Right lobe of liver (tissue), 6 donors: ENCODE measurements around the gene ADAMTSL2. TPM values are rescaled to one million over a fixed set of nuclear protein-coding genes. Genes with fewer than 3 reads are reported as not detected.

Experiments used
- ATAC-seq, 4 donors: fragments of 200-7000 bp; cut with Tn5 transposase; one replicate each; pipeline ENCODE4 v1.9.1; 2020; ENCODE audit warnings: mild to moderate bottlenecking in 4 of 4, moderate library complexity in 4 of 4
- DNase-seq, 3 donors: peaks; one replicate each; pipeline ENCODE4 v3.0.0-alpha.2; 2020
- H3K27ac ChIP-seq, 3 donors: fragments of 200-600 bp; one replicate each; pipeline ENCODE4 v1.8.0; 2022
- H3K27me3 ChIP-seq, 2 donors: fragments of 200-600 bp; one replicate each; pipeline ENCODE4 v1.8.0; 2022
- H3K36me3 ChIP-seq, 4 donors: fragments of 200-600 bp; sonication (generic) in 1 of 4; one replicate each; pipeline versions ENCODE4 v1.5.1 to v1.8.0; 2017 to 2022; ENCODE audit warnings: control low read depth in 1 of 4
- H3K4me1 ChIP-seq, 4 donors: fragments of 200-600 bp; sonication (generic) in 1 of 4; one replicate each; pipeline versions ENCODE4 v1.5.1 to v1.8.0; 2017 to 2022; ENCODE audit warnings: control low read depth in 1 of 4
- H3K4me3 ChIP-seq, 3 donors: fragments of 200-600 bp; one replicate each; pipeline ENCODE4 v1.8.0; 2022
- H3K9me3 ChIP-seq, 4 donors: fragments of 200-600 bp; sonication (generic) in 1 of 4; one replicate each; pipeline versions ENCODE4 v1.5.1 to v1.8.0; 2017 to 2022; ENCODE audit warnings: control low read depth in 1 of 4
- CTCF ChIP-seq, 4 donors: fragments of 200-600 bp in 3 of 4; fragments of 450-650 bp in 1 of 4; IDR thresholded peaks; one replicate each; pipeline versions ENCODE4 v1.5.1 to v1.8.0; 2016 to 2022; ENCODE audit warnings: antibody characterized with exemption in 4 of 4, mild to moderate bottlenecking in 2 of 4
- POLR2A ChIP-seq: fragments of 450-650 bp; IDR thresholded peaks from one replicate; pipeline ENCODE4 v1.6.1; 2017; ENCODE audit warnings: antibody characterized with exemption, mild to moderate bottlenecking
- WGBS: methylation state at CpG from one replicate; pipeline ENCODE4 v1.1.6; 2018; ENCODE audit warnings: low coverage, low lambda C conversion rate; ENCODE audit not compliant: insufficient coverage; ENCODE audit errors: missing lambda C conversion rate; 5-methylcytosine and 5-hydroxymethylcytosine counted together
- intact Hi-C, 2 donors: fragments of 100-400 bp; cut with DNase I; formaldehyde crosslinking; loops; one replicate each; pipeline versions ENCODE4 v1.11.2 to v1.14.1; 2022
- total RNA-seq, 6 experiments: library from RNA; depleted of rRNA in 2 of 6; stranded (reverse); fragments of >200 nt in 2 of 6; fragmentation: NEBNext Ultra II Directional in 3 of 6; extraction: Animal tissue kit (Norgen Biotek cat#: 25700) in 3 of 6; gene quantifications; one replicate each; pipeline versions ENCODE4 v1.1.0 to v1.2.4, GENCODE V29; 2016 to 2023
- donor health status: DM: no; HTN: yes; CAD: no.
- donor health status: DM: no; HTN: no; CAD: no.
- donor health status: DM: no; HTN: no; CAD: no.
- donor health status: DM: no; HTN: yes; CAD: no.
- donor health status: DM: no; HTN: yes; CAD: no.

ADAMTSL2 gene
- total RNA-seq, 6 experiments from 2014 or later = 9.2 to 24.8 (median 12.7) TPM

DNA sequence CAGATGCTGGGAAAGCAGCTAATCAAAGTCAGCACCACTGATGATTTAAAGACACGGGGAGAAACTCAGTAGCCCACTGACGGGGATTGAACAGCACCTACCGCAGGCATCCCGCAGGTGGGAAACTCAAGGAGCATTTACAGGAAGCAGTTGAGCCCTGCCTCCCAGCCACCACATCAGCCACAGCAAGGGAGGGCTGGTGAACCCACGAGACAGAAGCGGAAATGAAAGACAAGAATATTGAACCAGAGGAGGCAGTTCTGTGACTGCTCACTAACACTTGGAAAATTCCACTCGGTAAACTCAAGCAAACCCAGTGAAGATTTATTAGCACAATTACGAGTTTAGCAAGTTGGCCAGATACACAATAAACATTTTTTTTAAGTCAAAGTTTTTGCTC lies 85.3 kb downstream of the ADAMTSL2 start:
- WGBS = 23% methylated on average over 8 of the region's 8 CpGs
- Histone ChIP-seq H3K4me1 (no peaks in the 10 kb centered on the region), H3K9me3 (no peaks in the 10 kb centered on the region), H3K27me3 (no peaks in the 10 kb centered on the region), H3K36me3 (no peaks in the 10 kb centered on the region), H3K4me3 (no peak overlapping the region), H3K27ac (no peak overlapping the region)
- intact Hi-C loops = no loop called here
- DNase-seq (peak in 1 of 3 donors; percentile 21), ATAC-seq (peak in 3 of 4 donors; percentile 17 to 47 (median 36))
- no peak for TF ChIP-seq CTCF (IDR thresholded peaks at IDR 0.05)
- no peak for TF ChIP-seq POLR2A

DNA sequence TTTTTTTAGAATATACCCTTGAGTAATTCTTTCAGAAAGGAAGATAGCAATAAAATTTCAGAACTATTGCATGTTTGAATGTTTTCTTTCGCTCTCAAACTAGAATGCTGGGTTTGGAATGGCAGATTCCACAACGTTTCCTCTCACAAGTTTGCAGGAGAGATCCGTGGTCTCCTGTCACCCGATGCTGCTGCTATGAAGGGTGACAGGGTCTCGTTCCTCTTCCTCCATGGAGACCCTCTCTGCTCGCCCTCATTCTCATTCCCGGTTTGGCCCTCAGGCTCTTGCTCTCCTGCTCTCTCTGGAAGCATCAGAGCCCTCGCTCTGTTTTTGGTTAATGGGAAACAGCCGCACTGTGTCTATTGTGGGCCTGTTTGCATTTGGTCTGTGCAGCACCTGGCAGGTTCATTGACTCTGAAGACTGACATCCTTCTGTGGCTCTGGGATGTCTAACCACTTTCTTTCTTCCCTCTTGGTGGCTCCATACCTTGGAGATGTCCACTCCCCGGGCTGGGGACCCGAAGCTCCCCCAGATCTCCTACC lies 87.3 kb downstream of the ADAMTSL2 start:
- no peak overlapping the region for H3K4me3 ChIP-seq
- TF ChIP-seq POLR2A = no peak
- TF ChIP-seq CTCF (IDR thresholded peaks at IDR 0.05) = no peak
- no peaks in the 10 kb centered on the region for H3K4me1 ChIP-seq
- no peaks in the 10 kb centered on the region for H3K9me3 ChIP-seq
- ATAC-seq (no peak), DNase-seq (no peak)
- intact Hi-C loops = no loop called here
- H3K27ac ChIP-seq = no peak overlapping the region
- 57% methylated on average over 11 of the region's 11 CpGs for WGBS
- no peaks in the 10 kb centered on the region for H3K27me3 ChIP-seq
- no peaks in the 10 kb centered on the region for H3K36me3 ChIP-seq

DNA sequence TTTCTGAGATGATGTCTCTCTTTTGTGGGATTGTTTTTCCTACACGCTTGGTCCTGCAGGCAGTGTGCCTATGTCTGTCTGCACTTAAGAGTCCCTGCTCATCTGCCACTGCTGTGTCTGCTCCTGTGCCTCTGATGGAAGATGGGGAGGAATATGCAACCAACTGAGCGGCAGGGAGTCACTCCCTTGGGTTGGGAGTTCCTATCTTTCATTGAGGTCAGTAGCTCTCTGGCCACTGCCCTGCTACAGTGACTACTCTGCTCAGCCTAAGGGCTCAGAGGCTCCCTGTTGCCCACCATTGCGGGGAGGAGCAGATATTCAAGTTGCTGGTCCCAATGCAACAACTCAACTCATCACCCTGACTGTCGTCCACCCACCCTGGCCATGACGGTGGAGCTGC lies 88.1 kb downstream of the ADAMTSL2 start:
- DNase-seq (no peak), ATAC-seq (no peak)
- no peaks in the 10 kb centered on the region for H3K27me3 ChIP-seq
- TF ChIP-seq CTCF (IDR thresholded peaks at IDR 0.05) (no peak), POLR2A (no peak)
- no peak overlapping the region for H3K4me3 ChIP-seq
- H3K9me3 ChIP-seq = no peaks in the 10 kb centered on the region
- H3K36me3 ChIP-seq = no peaks in the 10 kb centered on the region
- H3K4me1 ChIP-seq = no peaks in the 10 kb centered on the region
- 20% methylated on average over 3 of the region's 5 CpGs for WGBS
- no peak overlapping the region for H3K27ac ChIP-seq
- intact Hi-C loops = no loop called here

Other genes starting within 250 kb of the ADAMTSL2 start
- gene SURF6, start 198.5 kb upstream of the ADAMTSL2 start, total RNA-seq = 1 to 10 TPM; 5.8 to 8.8 (median 7.6) TPM
- 10 to 100 TPM in 1 of 6 experiments, 1 to 10 TPM in 5; 5.9 to 14.5 (median 8.1) TPM for gene MED22, start 186.6 kb upstream of the ADAMTSL2 start, total RNA-seq
- 100 to 1,000 TPM; 529 to 851 (median 616) TPM for gene RPL7A, start 186.5 kb upstream of the ADAMTSL2 start, total RNA-seq
- gene SURF1, start 178.2 kb upstream of the ADAMTSL2 start, total RNA-seq = 10 to 100 TPM; 37.4 to 68.8 (median 44.5) TPM
- gene SURF2, start 178.2 kb upstream of the ADAMTSL2 start, total RNA-seq = 10 to 100 TPM in 2 of 6 experiments, 1 to 10 TPM in 4; 6.3 to 16.9 (median 8.2) TPM
- gene SURF4, start 158.6 kb upstream of the ADAMTSL2 start, total RNA-seq = 100 to 1,000 TPM; 181 to 243 (median 213) TPM
- 1 to 10 TPM in 2 of 6 experiments, under 1 TPM in 3, not detected in 1; 0.43 to 2.6 (median 0.81) TPM for gene STKLD1, start 158.3 kb upstream of the ADAMTSL2 start, total RNA-seq
- 10 to 100 TPM in 5 of 6 experiments, 1 to 10 TPM in 1; 9.5 to 19.9 (median 12.0) TPM for gene REXO4, start 116.7 kb upstream of the ADAMTSL2 start, total RNA-seq
- gene ADAMTS13, start 112.3 kb upstream of the ADAMTSL2 start, total RNA-seq = 10 to 100 TPM in 3 of 6 experiments, 1 to 10 TPM in 3; 8.1 to 27.7 (median 11.3) TPM
- gene CACFD1, start 74.7 kb upstream of the ADAMTSL2 start, total RNA-seq = 10 to 100 TPM; 23.5 to 39.8 (median 32.9) TPM
- 1 to 10 TPM in 5 of 6 experiments, under 1 TPM in 1; 0.88 to 6.8 (median 2.8) TPM for gene SLC2A6, start 55.6 kb upstream of the ADAMTSL2 start, total RNA-seq
- gene MYMK, start 9.7 kb upstream of the ADAMTSL2 start, total RNA-seq = not detected
- 1 to 10 TPM; 1.6 to 5.8 (median 3.0) TPM for gene FAM163B, start 74.7 kb downstream of the ADAMTSL2 start, total RNA-seq
- gene DBH, start 101.7 kb downstream of the ADAMTSL2 start, total RNA-seq = 10 to 100 TPM in 1 of 6 experiments, 1 to 10 TPM in 5; 1.2 to 12.9 (median 5.7) TPM
- 100 to 1,000 TPM in 3 of 6 experiments, 10 to 100 TPM in 3; 67.3 to 183 (median 101) TPM for gene SARDH, start 203.6 kb downstream of the ADAMTSL2 start, total RNA-seq